HepG2 (cell line): ENCODE results near the gene ZKSCAN1. TPM values are rescaled to one million over a fixed set of nuclear protein-coding genes. Genes with fewer than 3 reads are reported as not detected.

Experiments
- ATF4 ChIP-seq, 2 experiments: fragments of 450-650 bp in 1 of 2; sonication (generic) in 1 of 2; formaldehyde crosslinking; IDR thresholded peaks; 2 replicates each; pipeline versions ENCODE4 v1.5.0 to v1.8.0; 2020 to 2022; ENCODE audit warnings: mild to moderate bottlenecking in 1 of 2, missing genetic modification reagents in 1 of 2
- CREM ChIP-seq, 2 experiments: sonication (generic) in 1 of 2; formaldehyde crosslinking in 1 of 2; IDR thresholded peaks; 2 replicates each; pipeline versions ENCODE4 v1.4.0 to v1.6.1; 2016 to 2020; ENCODE audit warnings: antibody characterized with exemption in 1 of 2, mild to moderate bottlenecking in 1 of 2, missing genetic modification reagents in 1 of 2
- DRAP1 ChIP-seq: IDR thresholded peaks from 2 replicates; pipeline ENCODE4 v1.6.1; 2016; ENCODE audit warnings: missing genetic modification reagents, missing compliant biosample characterization
- GABPA ChIP-seq, 2 experiments: IDR thresholded peaks; 2 replicates each; pipeline ENCODE4 v1.6.1; 2011 to 2016; ENCODE audit warnings: low read depth in 2 of 2, low read length in 1 of 2, missing biosample characterization in 1 of 2, missing genetic modification characterization in 1 of 2
- GZF1 ChIP-seq: sonication (generic); formaldehyde crosslinking; IDR thresholded peaks from 2 replicates; pipeline ENCODE4 v1.5.1; 2020; ENCODE audit warnings: mild to moderate bottlenecking, missing genetic modification reagents
- KLF15 ChIP-seq: sonication (generic); formaldehyde crosslinking; IDR thresholded peaks from 2 replicates; pipeline ENCODE4 v1.8.1; 2023; ENCODE audit warnings: borderline replicate concordance, mild to moderate bottlenecking, inconsistent platforms, missing genetic modification reagents, mixed read lengths
- MAX ChIP-seq: IDR thresholded peaks from 2 replicates; pipeline ENCODE4 v1.6.1; 2012; ENCODE audit warnings: inconsistent platforms
- NFE2L1 ChIP-seq: sonication (generic); formaldehyde crosslinking; IDR thresholded peaks from 2 replicates; pipeline ENCODE4 v1.4.0; 2020; ENCODE audit warnings: missing genetic modification reagents, mild to moderate bottlenecking, borderline replicate concordance
- PCBP1 ChIP-seq: fragments of 200-400 bp; formaldehyde crosslinking; IDR thresholded peaks from 2 replicates; pipeline ENCODE4 v1.6.1; 2017; ENCODE audit warnings: mild to moderate bottlenecking, low read depth, low read length, borderline replicate concordance
- ZNF407 ChIP-seq: sonication (generic); formaldehyde crosslinking; IDR thresholded peaks from one replicate; pipeline ENCODE4 v1.5.1; 2020; ENCODE audit warnings: mild to moderate bottlenecking, missing genetic modification reagents; ENCODE audit errors: not compliant biosample characterization
- ZNF770 ChIP-seq: sonication (generic); formaldehyde crosslinking; IDR thresholded peaks from 2 replicates; pipeline ENCODE4 v1.5.0; 2020; ENCODE audit warnings: mild to moderate bottlenecking, missing genetic modification reagents
- polyA plus RNA-seq, 8 experiments: library from polyadenylated mRNA; depleted of rRNA in 3 of 8; stranded (reverse) in 7 of 8; unstranded in 1 of 8; fragments of >200 nt; fragmentation: Illumina TruSeq in 4 of 8; extraction: Trizol in 4 of 8; gene quantifications; 2 replicates each; pipeline versions ENCODE4 v1.2.1 to v1.2.3, GENCODE V29; 2011 to 2016; ENCODE audit warnings: low read depth in 4 of 8, missing spikeins in 1 of 8, mixed read lengths in 1 of 8; ENCODE audit not compliant: insufficient read depth in 1 of 8
- total RNA-seq, 5 experiments: library from RNA; depleted of rRNA; stranded (reverse); fragments of >200 nt; fragmentation: Illumina TruSeq; extraction: Trizol; gene quantifications; 2 replicates each; pipeline ENCODE4 v1.2.3, GENCODE V29; 2016; ENCODE audit warnings: low read depth in 1 of 5
- TF ChIP-seq, protein P1 (sequence below): sonication (generic); formaldehyde crosslinking; IDR thresholded peaks from 2 replicates; pipeline ENCODE4 v1.9.0; 2021; ENCODE audit warnings: missing genetic modification reagents, mild to moderate bottlenecking, borderline replicate concordance
- TF ChIP-seq, protein P2 (sequence below): IDR thresholded peaks from 2 replicates; pipeline ENCODE4 v1.6.1; 2018; ENCODE audit warnings: missing genetic modification reagents, mild to moderate bottlenecking, missing compliant biosample characterization

ZKSCAN1 gene
- total and polyA plus RNA-seq, 2 of the 13 experiments (the other 11 are each of a cell fraction or from before 2014, with no cell fraction given), result 46.4 to 60.6 TPM

DNA sequence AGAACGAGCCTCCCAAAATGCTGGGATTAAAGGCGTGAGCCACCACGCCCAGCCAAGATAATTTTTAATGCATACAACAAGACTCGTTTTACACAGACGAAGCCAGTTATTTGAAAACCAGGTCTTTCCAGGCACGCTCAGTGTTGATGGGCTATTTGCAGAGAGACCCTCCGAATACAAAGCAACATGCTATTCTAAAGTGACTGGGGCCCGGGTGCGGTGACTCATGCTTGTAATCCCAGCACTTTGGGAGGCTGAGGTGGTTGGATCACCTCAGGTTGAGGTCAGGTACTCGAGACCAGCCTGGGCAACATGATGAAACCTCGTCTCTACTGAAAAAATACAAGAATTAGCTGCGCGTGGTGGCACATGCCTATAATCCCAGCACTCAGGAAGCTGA is 38.8 kb upstream of the ZKSCAN1 start (continued):
- peak; percentile 3; the same call in 1 of the 2 replicates for TF ChIP-seq ZNF770 (CRISPR knock-in tag)
- no peak for TF ChIP-seq GZF1 (CRISPR knock-in tag)
- TF ChIP-seq KLF15, result no peak
- no peak for TF ChIP-seq GABPA (IDR thresholded peaks at IDR 0.05; ENCODE audit: low read depth, low read length)
- TF ChIP-seq GABPA (CRISPR knock-in tag; IDR thresholded peaks at IDR 0.05; ENCODE audit: low read depth), result no peak
- TF ChIP-seq NFE2L1 (CRISPR knock-in tag), result no peak
- no peak for TF ChIP-seq PCBP1
- TF ChIP-seq, protein P1, sequence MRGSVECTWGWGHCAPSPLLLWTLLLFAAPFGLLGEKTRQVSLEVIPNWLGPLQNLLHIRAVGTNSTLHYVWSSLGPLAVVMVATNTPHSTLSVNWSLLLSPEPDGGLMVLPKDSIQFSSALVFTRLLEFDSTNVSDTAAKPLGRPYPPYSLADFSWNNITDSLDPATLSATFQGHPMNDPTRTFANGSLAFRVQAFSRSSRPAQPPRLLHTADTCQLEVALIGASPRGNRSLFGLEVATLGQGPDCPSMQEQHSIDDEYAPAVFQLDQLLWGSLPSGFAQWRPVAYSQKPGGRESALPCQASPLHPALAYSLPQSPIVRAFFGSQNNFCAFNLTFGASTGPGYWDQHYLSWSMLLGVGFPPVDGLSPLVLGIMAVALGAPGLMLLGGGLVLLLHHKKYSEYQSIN, result no peak
- TF ChIP-seq CREM (IDR thresholded peaks at IDR 0.05), result 0 out of 2 replicates have a peak, but pooled peaks have one; percentile 18
- no peak for TF ChIP-seq CREM (CRISPR knock-in tag; IDR thresholded peaks at IDR 0.05)
- TF ChIP-seq ATF4 (CRISPR knock-in tag; IDR thresholded peaks at IDR 0.05), result peak in 1 of 2 experiments; percentile 65; a peak in 1 of 4 replicates
- TF ChIP-seq ZNF407 (CRISPR knock-in tag), result no peak
- TF ChIP-seq, protein P2, sequence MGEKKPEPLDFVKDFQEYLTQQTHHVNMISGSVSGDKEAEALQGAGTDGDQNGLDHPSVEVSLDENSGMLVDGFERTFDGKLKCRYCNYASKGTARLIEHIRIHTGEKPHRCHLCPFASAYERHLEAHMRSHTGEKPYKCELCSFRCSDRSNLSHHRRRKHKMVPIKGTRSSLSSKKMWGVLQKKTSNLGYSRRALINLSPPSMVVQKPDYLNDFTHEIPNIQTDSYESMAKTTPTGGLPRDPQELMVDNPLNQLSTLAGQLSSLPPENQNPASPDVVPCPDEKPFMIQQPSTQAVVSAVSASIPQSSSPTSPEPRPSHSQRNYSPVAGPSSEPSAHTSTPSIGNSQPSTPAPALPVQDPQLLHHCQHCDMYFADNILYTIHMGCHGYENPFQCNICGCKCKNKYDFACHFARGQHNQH (CRISPR knock-in tag), result peak; percentile 1; the same call in 1 of the 2 replicates
- TF ChIP-seq MAX, result peak; percentile 14; the same call in 1 of the 2 replicates
- no peak for TF ChIP-seq DRAP1 (CRISPR knock-in tag)
